ENCODE results near the gene SCIMP. TPM values are rescaled to one million over a fixed set of nuclear protein-coding genes. Genes with fewer than 3 reads are reported as not detected.
"Not testable (repeated sequence)": the region's sequence is repeated elsewhere in the genome, so short reads cannot be mapped to it uniquely, and the experiment has no call there.

Gene SCIMP
- total RNA-seq, 2 donors from 2014 or later, result 0.64 to 2.3 TPM

- DNase-seq, result peak; percentile 29 to 32
- peak; percentile 94 for ATAC-seq
- intact Hi-C loops (cut with DNase I, micrococcal nuclease), result no loop called here
These were observed 7.4 kb upstream of the SCIMP start for GRCh38 chr17:5241861-5242671.

DNA sequence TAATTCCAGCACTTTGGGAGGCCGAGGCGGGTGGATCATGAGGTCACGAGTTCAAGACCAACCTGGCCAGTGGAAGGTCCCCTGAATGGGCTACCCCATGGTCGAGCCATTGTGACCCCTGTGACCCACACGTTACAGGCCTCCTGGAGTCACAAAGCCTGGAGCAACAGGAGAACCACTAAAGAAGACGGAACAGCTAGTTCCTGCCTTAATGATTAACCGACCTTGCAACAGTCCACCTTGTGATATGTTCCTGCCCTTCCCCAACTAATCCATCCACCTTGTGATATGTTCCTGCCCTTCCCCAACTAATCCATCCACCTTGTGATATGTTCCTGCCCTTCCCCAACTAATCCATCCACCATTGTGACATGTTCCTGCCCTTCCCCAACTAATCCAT is 5.1 kb upstream of the SCIMP start:
- intact Hi-C loops (cut with DNase I, micrococcal nuclease); ATAC-seq; DNase-seq: not testable (repeated sequence)

DNA sequence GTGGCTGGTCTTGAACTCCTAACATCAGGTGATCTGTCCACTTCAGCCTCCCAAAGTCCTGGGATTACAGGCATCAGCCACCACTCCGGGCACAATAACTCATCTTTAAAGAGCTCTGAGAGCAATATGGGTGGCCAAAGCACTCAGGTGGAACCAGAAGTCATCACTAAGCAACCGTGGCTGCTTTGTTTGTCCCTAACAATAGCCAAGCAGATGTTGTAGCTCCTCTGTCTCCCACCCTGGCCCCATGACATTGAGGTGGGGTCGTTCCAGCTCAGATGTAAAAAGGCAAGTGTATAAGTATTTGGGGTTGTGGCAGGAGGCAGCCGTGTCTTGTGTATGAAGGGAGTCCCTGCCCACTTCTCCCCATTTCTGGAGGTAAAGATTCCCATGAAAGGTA is 3.7 kb upstream of the SCIMP start:
- intact Hi-C loops (cut with DNase I, micrococcal nuclease), result no loop called here
- no peak for DNase-seq
- no peak for ATAC-seq

DNA sequence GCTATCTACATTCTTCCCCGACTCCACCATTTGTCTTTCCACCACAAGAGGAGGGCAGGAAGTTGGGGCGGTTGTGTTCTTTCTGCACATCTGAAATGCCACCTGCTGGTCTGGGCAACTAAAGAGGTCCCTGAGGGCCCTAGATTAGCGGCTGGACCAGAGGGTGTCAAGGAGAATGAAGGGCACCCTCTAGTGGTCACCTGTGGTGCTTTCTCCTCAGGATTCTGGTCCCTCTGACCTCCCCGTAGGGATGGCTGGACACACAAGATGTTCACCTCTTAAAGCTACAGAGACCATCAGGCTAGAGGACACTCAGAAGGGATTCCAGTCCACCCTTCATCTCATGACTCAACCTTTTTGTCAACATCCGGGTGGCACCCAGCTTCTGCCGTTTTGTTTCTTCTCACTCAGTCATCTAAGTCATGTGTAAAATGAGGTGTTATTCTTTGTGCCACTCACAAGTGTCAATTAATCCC is 2.9 kb upstream of the SCIMP start:
- intact Hi-C loops (cut with DNase I, micrococcal nuclease), result no loop called here
- peak; percentile 56 for ATAC-seq

GRCh38 chr17:5236938-5237540 is 2.4 kb upstream of the SCIMP start:
- ATAC-seq (no peak), DNase-seq (no peak)
- intact Hi-C loops (cut with DNase I, micrococcal nuclease), result no loop called here

More for the DNA sequence above, 2.9 kb upstream of the SCIMP start:
- DNase-seq, result peak; percentile 40 to 70

DNA sequence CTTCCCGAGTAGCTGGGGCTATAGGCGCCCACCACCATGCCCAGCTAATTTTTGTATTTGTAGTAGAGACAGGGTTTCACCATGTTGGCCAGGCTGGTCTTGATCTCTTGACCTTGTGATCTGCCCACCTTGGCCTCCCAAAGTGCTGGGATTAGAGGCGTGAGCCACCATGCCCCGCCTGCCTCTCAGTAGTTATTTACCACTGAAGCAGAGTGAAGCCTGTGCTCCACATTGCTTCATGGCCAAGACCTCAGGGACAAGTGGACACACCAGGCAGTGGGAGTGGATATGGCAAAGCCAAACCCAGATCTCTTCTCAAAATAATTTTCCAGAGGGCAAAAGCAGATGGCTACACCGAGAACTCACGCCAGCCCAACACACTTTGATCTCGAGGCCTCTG is 1.2 kb downstream of the SCIMP start:
- ATAC-seq; DNase-seq; intact Hi-C loops (cut with DNase I, micrococcal nuclease): not testable (repeated sequence)

DNA sequence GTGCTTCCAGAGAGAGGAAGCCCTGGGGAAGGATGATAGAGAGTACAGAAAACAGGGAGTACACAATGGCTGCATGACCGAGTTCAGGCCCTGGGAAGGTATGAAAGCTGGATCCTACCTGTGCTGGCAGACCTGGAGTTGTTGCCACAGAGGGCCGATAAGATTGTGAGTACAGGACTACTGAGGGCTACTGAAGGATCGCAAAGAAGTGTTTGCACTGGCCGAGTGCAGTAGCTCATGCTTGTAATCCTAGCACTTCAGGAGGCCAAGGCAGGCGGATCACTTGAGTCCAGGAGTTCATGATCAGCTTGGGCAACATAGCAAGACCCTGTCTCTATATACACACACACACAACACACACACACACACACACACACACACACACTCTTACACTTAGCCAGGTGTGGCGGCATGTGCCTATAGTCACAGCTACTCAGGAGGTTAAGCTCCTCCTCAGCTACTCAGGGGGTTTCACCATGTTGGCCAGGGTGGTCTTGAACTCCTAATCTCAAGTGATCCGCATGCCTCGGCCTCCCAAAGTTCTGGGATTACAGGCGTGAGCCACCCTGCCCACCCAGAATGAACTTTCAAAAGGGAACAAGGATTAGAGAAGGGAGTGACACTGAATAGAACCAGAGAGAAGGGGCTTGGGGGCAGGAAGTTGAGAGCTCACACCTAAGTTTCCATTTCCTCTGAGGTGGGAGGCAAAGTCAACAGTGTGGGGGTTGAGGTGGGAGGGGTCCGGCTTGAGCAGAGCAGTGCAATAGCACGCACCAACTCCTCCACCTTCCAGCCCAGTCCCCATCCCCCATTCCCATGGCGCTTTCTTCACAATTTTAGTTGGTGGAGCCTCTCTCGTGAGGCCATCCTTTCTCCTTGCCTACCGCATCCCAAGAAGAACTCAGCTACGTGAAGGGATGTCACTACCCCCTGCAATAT is 7.5 kb downstream of the SCIMP start:
- intact Hi-C loops (cut with DNase I, micrococcal nuclease), result no loop called here
- DNase-seq (peak in 1 of 2 donors; percentile 20), ATAC-seq (no peak)

DNA sequence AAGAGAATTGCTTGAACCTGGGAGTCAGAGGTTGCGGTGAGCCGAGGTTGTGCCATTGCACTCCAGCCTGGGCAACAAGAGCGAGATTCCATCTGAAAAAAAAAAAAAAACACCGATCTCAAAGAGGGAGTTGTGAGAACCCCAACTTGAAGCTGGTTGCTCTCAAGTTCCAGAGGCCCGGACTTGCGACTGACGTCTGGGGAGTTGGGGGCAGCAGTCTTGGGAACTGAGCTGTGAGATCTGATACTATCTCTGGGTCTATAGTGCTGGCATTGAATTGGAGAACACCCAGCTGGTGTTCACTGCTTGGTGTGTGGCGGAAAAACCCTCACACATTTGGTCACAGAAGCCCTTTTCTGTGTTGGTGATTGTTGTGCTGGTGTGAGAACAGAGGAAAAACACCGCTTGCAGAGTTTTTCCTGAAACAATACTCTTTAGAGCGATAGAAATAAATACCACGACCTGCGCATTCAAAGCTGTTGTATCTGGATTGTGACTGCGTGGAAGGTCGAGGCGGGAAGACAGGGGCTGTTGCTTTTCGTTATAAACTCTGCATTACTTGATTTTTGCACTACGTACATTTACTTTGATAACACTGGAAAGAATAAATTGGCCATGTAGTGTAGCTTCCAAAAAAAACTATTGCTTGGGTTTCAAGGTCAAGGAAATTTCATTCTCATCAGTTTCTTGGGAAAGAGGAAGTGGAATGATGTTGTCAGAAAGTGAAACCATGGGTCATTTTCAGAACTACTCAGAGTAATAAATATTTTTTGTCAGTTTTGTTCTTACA is 8.8 kb downstream of the SCIMP start:
- DNase-seq (no peak), ATAC-seq (no peak)
- intact Hi-C loops (cut with DNase I, micrococcal nuclease), result no loop called here

DNA sequence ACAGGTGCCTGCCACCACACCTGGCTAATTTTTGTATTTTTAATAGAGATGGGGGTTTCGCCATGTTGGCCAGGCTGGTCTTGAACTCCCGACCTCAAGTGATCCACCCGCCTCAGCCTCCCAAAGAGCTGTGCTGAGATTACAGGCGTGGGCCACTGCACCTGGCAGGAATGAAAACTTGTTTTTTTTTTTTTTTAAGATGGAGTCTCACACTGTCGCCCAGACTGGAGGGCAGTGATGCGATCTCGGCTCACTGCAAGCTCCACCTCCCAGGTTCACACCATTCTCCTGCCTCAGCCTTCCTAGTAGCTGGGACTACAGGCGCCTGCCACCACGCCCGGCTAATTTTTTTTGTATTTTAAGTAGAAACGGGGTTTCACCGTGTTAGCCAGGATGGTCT is 12.7 kb downstream of the SCIMP start:
- not testable (repeated sequence) for ATAC-seq

GRCh38 chr17:5220074-5220473 is 14.6 kb downstream of the SCIMP start:
- ATAC-seq, result no peak
- intact Hi-C loops (cut with DNase I, micrococcal nuclease), result no loop called here
- no peak for DNase-seq

More for the DNA sequence above, 12.7 kb downstream of the SCIMP start:
- DNase-seq; intact Hi-C loops (cut with DNase I, micrococcal nuclease): not testable (repeated sequence)

- no peak for ATAC-seq
- DNase-seq, result no peak
These were observed 15.1 kb downstream of the SCIMP start for GRCh38 chr17:5219536-5219935.

GRCh38 chr17:5217562-5217961 is 17.1 kb downstream of the SCIMP start:
- ATAC-seq; intact Hi-C loops (cut with DNase I, micrococcal nuclease); DNase-seq: not testable (repeated sequence)

More at GRCh38 chr17:5219536-5219935, 15.1 kb downstream of the SCIMP start:
- intact Hi-C loops (cut with DNase I, micrococcal nuclease), result no loop called here

DNA sequence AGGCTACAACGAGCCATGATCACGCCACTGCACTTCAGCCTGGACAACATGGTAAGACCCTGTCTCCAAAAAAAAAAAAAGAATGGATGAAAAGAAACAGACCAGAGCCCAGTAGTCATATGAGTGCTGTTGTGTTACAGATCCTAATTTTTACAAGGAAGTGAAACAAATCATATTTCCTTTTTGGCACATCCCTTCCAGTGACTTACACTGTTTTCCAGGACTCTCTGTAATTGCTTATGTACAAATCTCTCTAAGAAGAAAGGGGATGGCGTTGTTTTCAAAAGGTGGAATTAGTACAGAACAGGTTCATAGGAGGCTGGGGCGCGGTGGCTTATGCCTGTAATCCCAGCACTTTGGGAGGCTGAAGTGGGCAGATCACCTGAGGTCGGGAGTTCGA is 23.2 kb downstream of the SCIMP start:
- DNase-seq, result no peak
- no peak for ATAC-seq
- intact Hi-C loops (cut with DNase I, micrococcal nuclease), result no loop called here

DNA sequence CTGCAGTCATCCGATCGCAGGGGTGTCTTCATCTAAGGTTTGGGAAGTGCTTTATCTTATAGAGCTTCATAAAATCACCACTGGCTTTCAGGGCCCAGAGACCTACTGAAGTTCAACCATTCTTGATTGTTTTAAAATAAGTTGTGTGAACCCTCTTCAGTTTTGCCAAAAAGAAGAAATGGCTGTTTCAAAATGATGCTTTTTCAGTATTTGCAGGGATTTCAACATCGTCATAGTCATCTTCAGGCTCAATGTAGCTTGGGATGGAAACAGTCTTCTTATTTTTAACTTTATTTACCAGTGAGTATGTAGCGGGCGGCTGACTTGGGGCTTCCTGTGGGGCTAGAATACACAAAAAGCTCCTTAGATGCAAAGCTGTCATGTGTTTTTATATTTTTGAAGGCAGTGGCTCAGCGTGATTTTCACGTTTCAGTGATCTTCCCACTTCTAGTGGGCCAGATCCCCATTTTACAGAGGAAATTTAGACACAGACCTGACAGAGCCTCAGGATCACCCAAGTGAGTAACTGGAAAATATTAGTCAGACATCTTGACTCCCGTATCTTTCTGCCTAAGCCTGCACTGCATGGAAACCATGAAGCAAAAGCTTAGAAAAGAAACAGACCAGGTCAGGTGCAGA is 23.9 kb downstream of the SCIMP start:
- intact Hi-C loops (cut with DNase I, micrococcal nuclease), result no loop called here
- ATAC-seq, result no peak

GRCh38 chr17:5210091-5210490 is 24.6 kb downstream of the SCIMP start:
- DNase-seq, result no peak
- intact Hi-C loops (cut with DNase I, micrococcal nuclease), result no loop called here
- ATAC-seq, result no peak

More for the DNA sequence above, 23.9 kb downstream of the SCIMP start:
- no peak for DNase-seq

DNA sequence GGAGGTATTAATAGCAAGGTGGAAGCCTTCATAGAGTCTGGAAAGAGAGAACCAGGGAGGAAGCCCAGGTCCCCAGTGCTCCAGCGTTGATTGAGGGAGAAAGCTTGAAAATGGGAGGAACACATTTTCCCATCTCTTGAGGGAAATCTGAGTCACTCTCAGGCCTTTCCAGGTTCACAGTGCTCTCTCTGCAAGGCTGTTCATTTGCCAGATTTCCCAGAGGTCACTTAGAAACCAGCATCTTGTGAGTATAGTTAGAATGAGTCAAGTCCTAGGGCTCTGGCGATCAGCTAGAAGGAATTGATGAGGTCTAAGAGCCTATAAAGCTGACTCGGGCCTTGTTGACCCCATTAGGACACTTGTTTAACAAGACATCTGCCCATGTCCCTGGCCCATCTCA is 25.3 kb downstream of the SCIMP start:
- intact Hi-C loops (cut with DNase I, micrococcal nuclease), result no loop called here
- DNase-seq, result no peak
- no peak for ATAC-seq

DNA sequence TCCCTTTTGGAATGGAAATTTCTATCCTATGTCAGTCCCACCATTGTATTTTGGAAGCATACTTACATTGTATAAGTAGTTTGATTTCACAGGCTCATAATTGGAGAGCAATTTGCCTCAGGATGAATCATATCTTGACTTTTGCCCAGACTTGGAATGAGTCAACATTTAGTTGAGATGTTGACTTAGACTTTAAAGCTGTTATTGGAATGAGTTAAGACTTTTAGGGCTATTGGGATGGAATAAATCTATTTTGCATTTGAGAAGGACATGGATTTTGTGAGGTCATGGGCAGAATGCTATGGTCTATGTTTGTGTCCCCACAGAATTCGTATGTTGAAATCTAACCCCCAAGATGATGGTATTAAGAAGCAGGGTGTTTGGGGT is 30.8 kb downstream of the SCIMP start:
- peak; percentile 97 for ATAC-seq
- no peak for DNase-seq
- intact Hi-C loops (cut with DNase I, micrococcal nuclease), result no loop called here

All from left colon (tissue), 2 donors.